BLaER1 (cell line): ENCODE data around the gene WT1.

Experiments used
- H3K27ac ChIP-seq: shearing (Covaris generic); formaldehyde crosslinking; 2 replicates; pipeline ENCODE4 v1.8.1; 2022
- H3K27me3 ChIP-seq: shearing (Covaris generic); formaldehyde crosslinking; 2 replicates; pipeline ENCODE4 v1.8.1; 2022
- H3K36me3 ChIP-seq: shearing (Covaris generic); formaldehyde crosslinking; 2 replicates; pipeline ENCODE4 v1.8.1; 2022
- H3K4me1 ChIP-seq: shearing (Covaris generic); formaldehyde crosslinking; 2 replicates; pipeline ENCODE4 v1.8.1; 2022
- H3K4me2 ChIP-seq: shearing (Covaris generic); formaldehyde crosslinking; 2 replicates; pipeline ENCODE4 v1.8.1; 2022
- H3K4me3 ChIP-seq: shearing (Covaris generic); formaldehyde crosslinking; 2 replicates; pipeline ENCODE4 v1.8.1; 2022
- H3K9ac ChIP-seq: shearing (Covaris generic); formaldehyde crosslinking; 2 replicates; pipeline ENCODE4 v1.8.1; 2022
- H3K9me3 ChIP-seq: shearing (Covaris generic); formaldehyde crosslinking; 2 replicates; pipeline ENCODE4 v1.8.1; 2022
- H4K20me1 ChIP-seq: shearing (Covaris generic); formaldehyde crosslinking; 2 replicates; pipeline ENCODE4 v1.8.1; 2022
- Cebpa-rat ChIP-seq: shearing (Covaris generic); IDR thresholded peaks from 2 replicates; pipeline ENCODE4 v1.8.1; 2022

WT1 gene

GRCh38 chr11:32439501-32440210 is 4.3 kb upstream of the WT1 start:
- H3K4me1 ChIP-seq: peaks cover 47% of the 10 kb centered on the region
- H3K4me2 ChIP-seq: no peak overlapping the region
- no peak overlapping the region for H3K27ac ChIP-seq
- no peaks in the 10 kb centered on the region for H3K36me3 ChIP-seq
- no peak for TF ChIP-seq Cebpa-rat
- peaks cover 11% of the 10 kb centered on the region; the same call in 1 of the 2 replicates for H3K9me3 ChIP-seq
- no peak overlapping the region for H3K4me3 ChIP-seq
- peaks cover 56% of the 10 kb centered on the region for H4K20me1 ChIP-seq
- no peak overlapping the region for H3K9ac ChIP-seq
- H3K27me3 ChIP-seq: peaks cover 83% of the 10 kb centered on the region

- H3K27me3 ChIP-seq: peaks cover 90% of the 10 kb centered on the region
Observed at GRCh38 chr11:32438866-32439489, 3.6 kb upstream of the WT1 start.

GRCh38 chr11:32438346-32438865 is 3.1 kb upstream of the WT1 start:
- peaks cover 68% of the 10 kb centered on the region for H4K20me1 ChIP-seq
- H3K36me3 ChIP-seq: no peaks in the 10 kb centered on the region
- peak overlapping the region; percentile 71 for H3K4me2 ChIP-seq
- peaks cover 96% of the 10 kb centered on the region for H3K27me3 ChIP-seq
- no peak overlapping the region for H3K9ac ChIP-seq
- H3K9me3 ChIP-seq: peaks cover 24% of the 10 kb centered on the region
- no peak for TF ChIP-seq Cebpa-rat
- peaks cover 52% of the 10 kb centered on the region for H3K4me1 ChIP-seq
- H3K4me3 ChIP-seq: peak overlapping the region; percentile 55
- H3K27ac ChIP-seq: no peak overlapping the region

More at GRCh38 chr11:32438866-32439489, 3.6 kb upstream of the WT1 start:
- no peak overlapping the region for H3K27ac ChIP-seq
- H3K36me3 ChIP-seq: no peaks in the 10 kb centered on the region
- H3K9ac ChIP-seq: no peak overlapping the region
- peaks cover 63% of the 10 kb centered on the region for H4K20me1 ChIP-seq
- peaks cover 18% of the 10 kb centered on the region for H3K9me3 ChIP-seq
- peak overlapping the region; percentile 55; the same call in 1 of the 2 replicates for H3K4me3 ChIP-seq
- peaks cover 53% of the 10 kb centered on the region for H3K4me1 ChIP-seq
- peak overlapping the region; percentile 19 for H3K4me2 ChIP-seq
- TF ChIP-seq Cebpa-rat: no peak

- Histone ChIP-seq H4K20me1 (peaks cover 72% of the 10 kb centered on the region), H3K4me2 (peak overlapping the region; percentile 71), H3K36me3 (no peaks in the 10 kb centered on the region), H3K9me3 (peaks cover 31% of the 10 kb centered on the region), H3K4me1 (peaks cover 46% of the 10 kb centered on the region), H3K27ac (no peak overlapping the region), H3K27me3 (peaks cover 100% of the 10 kb centered on the region), H3K9ac (no peak overlapping the region), H3K4me3 (peak overlapping the region; percentile 55)
- no peak for TF ChIP-seq Cebpa-rat
Observed at GRCh38 chr11:32437495-32438345, 2.4 kb upstream of the WT1 start.

- Histone ChIP-seq H3K4me2 (peak overlapping the region; percentile 46), H3K9me3 (peaks cover 39% of the 10 kb centered on the region), H3K36me3 (no peaks in the 10 kb centered on the region), H4K20me1 (peaks cover 72% of the 10 kb centered on the region), H3K4me3 (peak overlapping the region; percentile 55; the same call in 1 of the 2 replicates), H3K27ac (no peak overlapping the region), H3K9ac (no peak overlapping the region), H3K4me1 (peaks cover 46% of the 10 kb centered on the region), H3K27me3 (peaks cover 100% of the 10 kb centered on the region)
- no peak for TF ChIP-seq Cebpa-rat
Observed at GRCh38 chr11:32436751-32437494, 1.6 kb upstream of the WT1 start.

- H3K27me3 ChIP-seq: peaks cover 100% of the 10 kb centered on the region
Observed at GRCh38 chr11:32435942-32436750, 807 bp upstream of the WT1 start.

GRCh38 chr11:32435152-32435480 is 223 bp downstream of the WT1 start:
- H3K36me3 ChIP-seq: peaks cover 7% of the 10 kb centered on the region; the same call in 1 of the 2 replicates
- peaks cover 53% of the 10 kb centered on the region for H3K4me1 ChIP-seq
- peak overlapping the region; percentile 65 for H3K4me2 ChIP-seq
- peak overlapping the region; percentile 53 for H3K4me3 ChIP-seq
- peaks cover 76% of the 10 kb centered on the region for H4K20me1 ChIP-seq
- H3K9me3 ChIP-seq: peaks cover 55% of the 10 kb centered on the region
- H3K9ac ChIP-seq: no peak overlapping the region
- H3K27me3 ChIP-seq: peaks cover 100% of the 10 kb centered on the region
- TF ChIP-seq Cebpa-rat: no peak
- H3K27ac ChIP-seq: no peak overlapping the region

More at GRCh38 chr11:32435942-32436750, 807 bp upstream of the WT1 start:
- Histone ChIP-seq H4K20me1 (peaks cover 68% of the 10 kb centered on the region), H3K4me2 (peak overlapping the region; percentile 46), H3K36me3 (no peaks in the 10 kb centered on the region; the same call in 1 of the 2 replicates), H3K4me1 (peaks cover 50% of the 10 kb centered on the region), H3K9ac (no peak overlapping the region), H3K9me3 (peaks cover 46% of the 10 kb centered on the region), H3K4me3 (peak overlapping the region; percentile 50), H3K27ac (no peak overlapping the region)
- no peak for TF ChIP-seq Cebpa-rat

- peaks cover 100% of the 10 kb centered on the region for H3K27me3 ChIP-seq
- H3K27ac ChIP-seq: no peak overlapping the region
- H3K9me3 ChIP-seq: peaks cover 55% of the 10 kb centered on the region
- H3K9ac ChIP-seq: no peak overlapping the region
- peaks cover 7% of the 10 kb centered on the region; the same call in 1 of the 2 replicates for H3K36me3 ChIP-seq
- peak overlapping the region; percentile 65 for H3K4me2 ChIP-seq
- peaks cover 53% of the 10 kb centered on the region for H3K4me1 ChIP-seq
- H3K4me3 ChIP-seq: peak overlapping the region; percentile 53
- peaks cover 70% of the 10 kb centered on the region for H4K20me1 ChIP-seq
- TF ChIP-seq Cebpa-rat: no peak
Observed at GRCh38 chr11:32434356-32435151, 785 bp downstream of the WT1 start.
